GM11168 (cell line): ENCODE data around the gene ARL6IP5.

Experiments used
- in situ Hi-C: fragments of 300-500 bp; cut with MboI; formaldehyde crosslinking; loops from one replicate; pipeline ENCODE4 v1.12.0; 2022; ENCODE audit warnings: low sequenced_read_pairs; ENCODE audit not compliant: unreplicated experiment

ARL6IP5 gene

DNA sequence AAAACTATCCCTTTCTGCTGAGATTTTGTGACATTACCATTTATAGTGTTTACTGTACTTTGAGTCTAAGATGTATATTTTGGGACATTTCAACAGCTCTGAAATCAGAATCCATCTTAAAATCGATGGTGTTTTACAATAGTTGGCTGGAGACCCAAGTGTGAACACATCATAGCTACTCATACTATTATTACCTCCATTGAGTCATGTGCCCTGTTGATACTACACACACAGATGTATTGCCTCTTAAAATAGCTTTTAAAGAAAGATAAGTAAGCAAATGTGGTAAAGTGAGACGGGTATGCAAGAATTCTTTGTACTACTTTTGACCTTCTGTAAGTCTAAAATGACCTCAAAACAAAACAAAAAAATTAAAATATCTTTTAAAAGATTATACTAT lies 31.0 kb downstream of the ARL6IP5 start:
- in situ Hi-C loops: no loop called here

DNA sequence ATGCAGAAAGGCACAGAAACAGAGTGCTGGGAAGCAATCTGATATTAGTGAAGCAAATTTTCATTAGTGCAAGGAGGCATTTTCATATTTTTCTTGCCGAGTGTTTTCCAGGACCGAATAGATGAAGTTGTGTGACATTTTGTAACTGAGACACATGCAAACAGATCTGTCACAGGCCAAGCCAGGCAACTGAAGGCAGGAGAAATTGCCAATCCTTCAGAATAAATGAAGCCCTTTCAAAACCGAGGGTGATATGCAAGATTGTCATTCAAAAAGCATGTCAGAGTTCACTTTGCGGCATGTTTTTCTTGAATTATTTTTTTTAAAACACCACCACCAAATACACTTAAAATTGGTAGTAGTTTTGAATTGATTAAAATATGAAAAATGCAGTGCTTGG lies 31.4 kb downstream of the ARL6IP5 start:
- in situ Hi-C loops: no loop called here

DNA sequence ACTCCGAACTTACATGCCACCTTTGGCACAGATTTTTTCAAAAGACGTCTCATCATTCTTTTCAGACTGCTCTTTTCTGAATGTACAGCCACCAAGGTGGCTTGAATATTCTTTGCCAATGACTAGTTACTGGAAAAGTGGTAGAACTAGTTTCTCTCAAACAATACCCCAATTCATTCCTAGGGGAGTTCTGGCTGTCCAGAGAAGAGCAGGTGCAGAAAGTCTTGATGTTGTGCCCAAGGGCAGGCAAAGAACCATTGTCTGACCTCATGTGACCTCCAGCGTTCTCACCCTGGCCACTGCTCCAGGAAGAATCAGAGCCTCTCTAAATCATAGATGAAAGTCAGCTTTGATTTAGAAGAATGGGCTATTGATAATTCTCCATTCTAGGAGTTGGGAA lies 32.2 kb downstream of the ARL6IP5 start:
- in situ Hi-C loops: no loop called here

DNA sequence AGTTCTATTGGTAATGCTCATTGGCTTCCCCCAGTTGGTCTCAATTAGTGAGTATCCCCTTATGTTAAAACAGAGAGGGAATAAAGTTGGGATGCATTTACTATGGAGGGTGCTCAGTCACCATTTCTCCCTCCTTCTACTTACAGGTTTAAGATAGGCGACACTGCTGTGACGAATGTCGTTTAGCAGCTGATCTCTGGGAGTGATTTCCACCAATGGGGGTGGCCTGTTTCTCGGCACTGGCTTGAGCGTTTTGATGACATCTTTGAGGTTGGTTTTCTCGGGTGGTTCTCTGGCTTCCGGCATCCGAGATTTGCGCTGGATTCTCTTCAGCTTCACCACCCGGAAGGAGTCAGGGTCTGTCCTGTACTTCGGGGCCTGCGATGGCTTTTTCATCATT lies 33.8 kb downstream of the ARL6IP5 start:
- in situ Hi-C loops: no loop called here

DNA sequence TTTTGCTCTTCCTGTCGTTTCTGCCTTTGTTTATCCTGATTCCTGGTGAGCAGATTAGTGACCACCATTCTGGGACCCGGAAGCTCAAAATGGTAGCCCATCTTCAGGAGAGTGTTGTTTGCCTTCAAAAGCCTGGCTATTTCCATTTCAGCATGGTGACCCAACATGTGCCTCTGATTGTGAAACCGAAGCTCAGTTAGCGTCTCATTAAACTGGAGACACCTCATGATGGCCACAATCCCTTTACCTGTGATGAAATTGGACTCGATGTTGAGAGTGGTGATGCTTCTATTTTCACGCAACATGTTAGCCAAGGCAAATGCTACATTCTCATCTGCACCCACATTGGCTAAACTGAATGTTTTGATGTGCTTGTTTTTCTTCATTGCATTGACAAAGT lies 34.4 kb downstream of the ARL6IP5 start:
- in situ Hi-C loops: no loop called here

DNA sequence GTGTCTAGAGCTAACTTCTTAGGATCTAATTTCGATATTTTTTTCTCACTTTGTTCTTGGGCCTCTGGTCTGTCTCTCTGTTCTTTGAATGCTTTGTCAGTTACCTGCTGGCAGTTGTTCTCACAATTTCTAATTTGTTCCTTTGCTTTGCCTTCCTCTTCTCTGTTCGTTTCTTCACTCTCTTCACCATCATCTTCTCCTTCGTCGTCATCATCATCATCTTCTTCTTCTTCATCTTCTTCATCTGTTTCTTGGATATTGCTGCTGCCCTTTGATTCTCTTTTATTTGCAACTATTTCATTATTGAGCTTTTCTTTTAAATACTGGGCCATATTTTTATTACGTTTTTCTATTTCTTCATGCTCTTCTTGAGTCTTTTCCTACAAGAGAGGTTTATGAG lies 34.9 kb downstream of the ARL6IP5 start:
- in situ Hi-C loops: no loop called here

DNA sequence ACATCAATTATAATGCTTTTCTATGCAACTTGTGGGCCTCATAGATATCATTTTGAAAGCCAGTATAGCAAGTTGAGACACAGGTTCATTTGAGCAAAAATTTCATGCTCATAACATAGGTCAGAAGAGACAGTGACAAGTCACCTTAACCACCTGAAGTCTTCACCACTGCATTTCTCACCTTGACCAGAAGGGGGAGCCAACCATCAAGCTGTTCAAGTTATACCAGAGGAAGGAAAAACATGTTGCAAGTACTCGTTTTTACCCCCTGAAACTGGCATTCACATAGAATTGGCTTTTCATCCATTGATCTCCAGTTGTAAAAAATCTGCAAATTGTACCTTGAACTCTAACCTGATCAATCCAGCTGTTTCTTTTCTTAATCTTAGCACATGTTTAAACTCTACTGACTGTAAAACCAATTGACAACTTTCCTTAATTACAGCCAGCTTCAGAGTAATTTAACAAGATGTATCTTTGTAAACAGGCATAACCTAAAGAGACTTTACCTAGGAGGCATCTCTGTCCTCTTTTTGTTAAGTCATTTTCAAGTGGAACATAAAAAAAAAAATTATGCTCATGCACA lies 36.2 kb downstream of the ARL6IP5 start:
- in situ Hi-C loops: no loop called here

DNA sequence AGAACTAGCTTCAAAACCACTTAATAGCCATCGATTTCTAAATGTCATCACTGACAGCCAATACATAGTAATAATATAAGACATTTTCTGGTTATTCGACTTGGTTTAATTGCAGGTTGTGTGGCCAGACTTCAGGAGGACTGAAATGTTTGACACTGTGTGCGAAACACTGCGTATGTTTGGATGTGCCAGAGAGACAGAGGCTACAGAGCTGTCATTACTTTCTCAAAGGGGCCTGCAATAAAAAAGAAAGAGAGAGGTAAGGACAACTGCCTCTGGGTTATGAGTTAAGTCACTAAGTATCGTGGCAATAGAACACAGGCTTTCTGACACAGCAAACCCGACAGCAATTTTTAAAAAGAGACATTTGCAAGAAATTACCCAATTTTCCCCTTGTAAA lies 36.8 kb downstream of the ARL6IP5 start:
- in situ Hi-C loops: no loop called here

DNA sequence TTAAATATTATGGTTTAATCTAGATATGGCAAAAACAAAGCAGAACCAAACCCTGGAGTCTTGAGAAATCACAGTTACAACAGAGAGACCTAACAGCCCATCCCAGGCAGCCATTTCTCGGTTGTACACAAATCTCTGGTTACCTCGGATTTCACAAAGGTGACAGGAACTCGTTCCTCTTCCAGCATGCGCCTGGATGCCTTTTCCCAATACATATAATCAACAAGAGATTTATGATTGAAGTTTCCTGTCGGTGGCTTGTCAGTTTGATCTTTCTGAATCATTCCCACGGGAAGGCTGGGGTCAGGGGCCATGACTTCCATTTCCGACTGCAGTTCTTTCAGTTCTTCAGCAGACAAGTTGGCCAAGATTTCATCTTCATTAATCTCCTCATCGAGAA lies 37.2 kb downstream of the ARL6IP5 start:
- in situ Hi-C loops: no loop called here

- in situ Hi-C loops: no loop called here
These were observed 37.7 kb downstream of the ARL6IP5 start, which contains the start of gene LMOD3 for GRCh38 chr3:69122403-69122802. Gene LMOD3 (minus strand): TSS chr3:69122595. CDS start chr3:69122386, 209 bp downstream.

GRCh38 chr3:69126216-69126615 lies 41.5 kb downstream of the ARL6IP5 start:
- in situ Hi-C loops: no loop called here

DNA sequence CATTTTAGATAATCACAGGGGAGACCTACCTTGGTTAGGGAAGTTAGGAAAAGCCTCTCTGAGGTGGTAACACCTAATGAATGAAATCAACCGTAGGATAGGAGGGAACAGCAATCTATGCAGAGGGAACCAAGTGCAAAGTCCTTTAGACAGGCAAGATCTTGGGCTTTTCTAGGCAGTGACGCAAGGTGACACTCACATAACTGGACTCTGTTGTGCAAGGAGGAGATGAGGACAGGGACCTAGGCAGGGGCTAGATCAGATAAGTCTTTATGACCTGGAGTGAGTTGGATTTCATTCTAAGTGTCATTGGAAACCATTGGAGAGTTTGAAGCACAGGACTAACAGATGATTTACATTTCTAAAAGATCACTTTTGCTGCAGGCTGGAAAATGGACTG lies 42.3 kb downstream of the ARL6IP5 start:
- in situ Hi-C loops: no loop called here

- in situ Hi-C loops: no loop called here
These were observed 43.8 kb downstream of the ARL6IP5 start for GRCh38 chr3:69128509-69128908.

GRCh38 chr3:69129531-69129930 lies 44.8 kb downstream of the ARL6IP5 start:
- in situ Hi-C loops: no loop called here

- in situ Hi-C loops: no loop called here
These were observed 46.0 kb downstream of the ARL6IP5 start for GRCh38 chr3:69130689-69131088.

DNA sequence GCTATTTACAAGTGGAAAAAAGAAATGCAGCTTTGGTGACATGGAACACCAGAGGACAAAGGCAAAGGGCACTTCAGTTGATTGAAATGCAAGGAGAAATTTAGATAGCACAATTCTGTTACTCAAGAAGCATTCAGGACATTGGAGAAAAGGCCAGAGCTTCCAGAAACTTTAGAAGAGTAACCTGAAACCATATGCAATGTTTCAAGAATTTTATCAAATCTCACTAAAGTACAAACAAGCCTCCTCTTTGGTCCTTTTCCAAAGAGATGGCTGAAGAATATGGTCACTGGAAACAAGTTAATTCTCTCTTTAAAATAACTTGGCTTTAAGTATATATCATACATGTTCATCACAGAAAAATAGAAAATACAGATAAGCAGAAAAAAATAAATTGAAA lies 52.3 kb downstream of the ARL6IP5 start:
- in situ Hi-C loops: no loop called here

DNA sequence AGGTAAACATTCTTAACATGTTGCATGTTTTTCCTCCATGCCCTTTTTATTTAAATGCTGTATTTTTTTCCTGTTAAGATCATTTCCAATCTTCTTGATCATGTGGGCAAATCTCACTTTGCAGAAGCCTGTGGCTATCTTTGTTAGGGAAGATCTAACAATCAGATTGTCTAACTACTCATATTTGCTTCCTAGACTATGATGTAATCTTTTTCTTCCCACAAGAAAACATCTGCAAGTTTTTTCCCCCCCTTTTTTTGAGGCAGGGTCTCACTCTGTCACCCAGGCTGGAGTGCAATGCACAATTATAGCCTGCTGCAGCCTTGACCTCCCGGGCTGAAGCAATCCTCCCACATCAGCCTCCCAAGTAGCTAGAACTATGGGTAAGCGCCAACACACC lies 52.7 kb downstream of the ARL6IP5 start:
- in situ Hi-C loops: no loop called here

GRCh38 chr3:69141313-69141712 lies 56.6 kb downstream of the ARL6IP5 start:
- in situ Hi-C loops: no loop called here

DNA sequence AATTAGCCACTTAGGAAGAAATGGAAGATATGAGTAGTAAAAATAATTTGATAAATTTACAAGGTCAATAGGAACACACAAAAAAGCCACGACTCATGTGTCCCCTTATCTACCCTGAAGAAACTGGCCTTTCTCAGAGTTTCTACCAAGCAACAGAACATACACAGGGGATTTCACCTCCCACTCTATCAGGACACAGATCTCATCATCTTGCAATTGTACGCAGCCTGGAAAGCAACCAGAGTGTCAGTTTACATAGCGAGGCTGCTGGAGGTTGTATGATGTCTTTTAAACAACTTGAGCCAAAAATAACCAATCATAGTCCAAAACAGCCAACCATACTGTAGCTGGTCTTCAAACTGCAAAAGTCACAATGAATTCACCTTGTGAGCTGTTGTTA lies 57.4 kb downstream of the ARL6IP5 start:
- in situ Hi-C loops: no loop called here

DNA sequence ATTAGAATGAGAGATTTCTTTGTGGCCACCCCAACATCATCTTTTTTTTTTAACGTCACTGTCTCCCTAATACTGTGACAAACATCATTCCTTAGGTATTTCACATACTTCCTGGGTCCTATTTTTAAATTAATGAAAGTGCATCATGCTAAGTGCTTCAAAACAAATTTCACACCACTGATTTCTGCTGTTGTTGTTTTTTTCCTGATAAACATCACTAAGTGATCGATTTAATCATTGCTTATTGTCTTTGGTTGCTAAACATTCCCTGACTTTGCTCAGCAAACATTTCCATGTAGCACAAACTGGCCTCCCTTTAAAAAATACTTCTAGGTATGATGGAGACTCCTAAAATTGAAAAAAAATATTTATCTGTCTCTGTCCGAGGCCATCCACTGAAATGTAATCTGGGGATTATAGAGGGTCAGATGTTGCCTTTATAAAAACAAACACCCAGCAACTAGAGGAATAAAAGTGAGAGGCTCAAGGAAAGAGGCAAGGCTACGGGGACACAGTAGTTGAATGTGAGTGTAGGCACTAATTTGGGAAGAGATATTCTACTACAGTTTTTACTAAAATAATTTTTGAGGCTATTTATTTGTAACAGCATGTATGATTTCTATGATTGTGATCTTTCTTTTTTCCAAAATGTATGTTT lies 58.2 kb downstream of the ARL6IP5 start:
- in situ Hi-C loops: no loop called here

GRCh38 chr3:69143612-69144011 lies 58.9 kb downstream of the ARL6IP5 start:
- in situ Hi-C loops: no loop called here

- in situ Hi-C loops: no loop called here
These were observed 60.0 kb downstream of the ARL6IP5 start for GRCh38 chr3:69144631-69145245.
